ENCODE results near the gene IGIP.

Gene IGIP

DNA sequence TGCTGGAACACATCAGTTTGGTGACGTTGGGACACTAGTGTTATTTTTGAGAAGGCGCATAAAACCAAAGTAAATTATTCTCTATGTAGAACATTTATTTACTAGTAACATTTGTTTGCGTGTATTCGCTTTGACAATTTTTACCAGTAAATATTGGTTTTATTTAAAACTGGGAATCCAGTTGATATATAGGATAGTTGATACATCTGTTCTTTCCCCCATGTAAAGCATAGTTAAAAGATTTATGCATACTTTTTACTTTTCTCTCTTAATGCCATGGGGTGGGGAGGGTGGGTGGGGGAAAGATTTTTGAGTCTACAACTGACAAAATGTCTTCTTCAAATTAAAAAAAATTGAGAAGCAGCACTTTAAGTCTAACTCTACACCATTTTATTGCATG is at the start of gene IGIP:
Gene IGIP (plus strand): TSS at position 301 of the 400 bp plus-strand sequence. CDS start 2,540 bp downstream, outside the sequence.
- no peak for DNase-seq

DNA sequence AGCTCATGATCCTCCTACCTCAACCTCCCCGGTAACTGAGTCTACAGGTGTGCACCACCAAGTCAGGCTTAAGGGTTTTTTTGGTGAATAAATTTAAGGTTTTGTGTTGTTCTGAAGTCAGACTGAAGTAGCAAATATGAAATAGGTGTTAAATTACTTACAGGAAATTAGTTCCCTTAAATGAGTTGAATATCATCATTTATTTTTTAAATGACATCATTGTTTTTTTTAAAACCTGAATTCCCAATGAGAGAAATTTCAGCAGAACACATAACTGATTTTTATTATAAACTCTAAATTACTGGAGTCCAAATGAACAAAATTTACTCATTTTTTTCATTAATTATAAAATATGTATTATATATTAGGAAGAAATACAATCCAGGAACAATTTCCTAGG is 49.6 kb upstream of the IGIP start:
- DNase-seq = no peak

DNA sequence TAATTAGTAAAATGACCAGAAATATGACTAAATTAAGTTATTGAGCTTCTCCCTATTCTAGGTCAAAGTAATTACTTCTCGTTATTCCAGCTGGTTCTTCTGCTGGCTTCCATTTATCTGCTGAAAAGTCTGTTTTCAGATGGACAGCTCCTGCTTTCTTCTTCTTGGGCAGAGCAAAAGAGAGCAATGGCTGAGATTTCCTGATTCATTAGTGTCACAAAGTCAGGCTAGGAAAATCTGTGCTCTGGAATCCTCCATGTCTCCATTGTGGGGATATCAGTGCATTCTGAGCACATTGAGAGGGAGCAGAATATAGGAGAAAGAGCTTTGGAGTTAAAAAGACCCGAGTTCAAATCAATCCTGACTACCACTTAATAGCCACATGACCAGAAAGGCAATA is 48.9 kb upstream of the IGIP start:
- DNase-seq = no peak

DNA sequence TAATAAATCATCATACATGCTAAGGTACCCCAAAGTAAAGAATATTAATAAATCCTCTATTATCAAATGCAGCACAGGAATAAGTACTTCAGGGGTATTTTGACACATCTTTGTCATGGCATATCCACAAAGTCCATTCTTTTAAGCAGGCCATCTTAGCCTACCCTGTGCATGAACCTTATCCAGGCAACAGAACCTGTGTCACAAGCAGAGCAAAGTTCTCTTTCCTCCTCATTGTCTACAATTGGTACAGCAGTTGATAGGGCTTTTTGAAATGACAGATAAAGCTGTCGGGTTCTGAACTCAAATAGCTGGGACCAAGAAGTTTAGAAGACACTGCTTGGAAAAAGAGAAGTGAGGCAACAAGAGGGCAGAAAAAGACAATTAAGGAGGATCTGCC is 42.6 kb upstream of the IGIP start:
- DNase-seq = no peak

DNA sequence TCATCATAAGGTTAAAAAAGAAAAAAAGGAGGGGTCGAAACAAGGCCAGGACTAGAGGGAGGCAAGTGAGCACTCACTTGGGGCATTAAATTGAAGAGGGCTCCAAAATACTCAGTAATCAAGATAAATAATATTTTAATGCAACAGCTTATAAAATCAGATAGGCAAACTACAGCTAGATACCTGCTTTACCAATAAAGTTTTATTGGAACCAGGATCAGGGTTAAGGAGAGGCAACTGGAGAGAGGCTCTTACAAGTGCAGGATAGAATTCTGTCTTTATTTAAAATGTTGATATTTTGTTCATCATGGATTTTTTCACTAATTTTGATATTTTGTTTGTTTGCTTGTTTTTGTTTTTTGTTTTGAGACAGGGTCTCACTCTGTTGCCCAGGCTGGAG is 42.1 kb upstream of the IGIP start:
- DNase-seq = no peak

DNA sequence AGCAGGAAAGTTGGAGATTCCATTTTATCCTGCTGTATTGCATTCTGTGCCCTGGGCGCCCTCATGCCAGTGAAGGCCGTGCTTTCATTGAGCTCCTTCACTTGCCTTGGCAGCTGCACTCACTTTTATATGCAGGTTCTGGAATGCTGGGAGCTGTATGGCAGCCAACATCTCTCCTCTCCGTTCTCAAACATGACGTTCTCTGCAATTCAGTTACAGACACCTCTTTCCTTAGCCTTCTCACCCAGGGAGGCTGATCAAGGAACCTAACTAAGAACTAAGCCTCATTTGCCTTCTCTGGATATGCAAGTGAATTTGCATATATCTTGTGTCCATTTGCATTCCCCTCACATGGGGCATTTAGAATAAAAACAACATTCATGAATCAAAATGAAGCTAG is 41.2 kb upstream of the IGIP start:
- no peak for DNase-seq

DNA sequence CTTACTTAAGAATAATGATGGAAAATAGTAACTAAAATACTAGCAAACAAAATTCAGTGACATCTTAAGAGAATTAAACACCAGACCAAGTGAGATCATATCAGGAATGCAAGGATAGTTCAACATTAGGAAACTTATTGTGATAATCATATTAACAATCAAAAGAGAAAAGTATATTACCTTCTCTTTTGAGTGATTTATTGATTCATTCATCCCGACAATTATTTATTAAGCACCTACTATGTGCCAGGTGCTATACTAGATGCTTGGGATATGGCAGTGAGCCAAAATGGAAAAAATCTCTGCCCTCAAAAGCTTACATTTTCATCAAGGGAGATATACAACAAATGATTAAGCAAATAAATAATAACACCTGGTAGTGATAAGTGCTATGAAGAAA is 35.5 kb upstream of the IGIP start:
- no peak for DNase-seq

DNA sequence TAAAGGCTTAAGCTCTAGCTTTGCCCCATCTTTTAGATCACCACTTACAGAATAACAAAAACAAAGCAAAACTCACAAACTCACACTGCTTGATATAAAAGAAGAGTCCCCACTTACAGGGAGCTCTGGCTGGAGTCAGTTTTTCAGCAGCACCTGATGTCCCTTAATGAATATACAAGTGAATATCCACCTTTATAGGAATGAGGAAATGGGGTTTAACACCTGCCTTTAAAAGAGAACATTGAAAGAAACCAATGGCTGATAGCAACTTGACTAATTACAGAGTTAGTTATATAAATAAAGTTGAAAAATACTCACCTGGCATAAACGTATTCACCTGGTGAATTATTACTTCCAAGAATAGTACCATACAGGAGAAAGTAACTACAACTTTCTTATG is 32.6 kb upstream of the IGIP start:
- DNase-seq = no peak

DNA sequence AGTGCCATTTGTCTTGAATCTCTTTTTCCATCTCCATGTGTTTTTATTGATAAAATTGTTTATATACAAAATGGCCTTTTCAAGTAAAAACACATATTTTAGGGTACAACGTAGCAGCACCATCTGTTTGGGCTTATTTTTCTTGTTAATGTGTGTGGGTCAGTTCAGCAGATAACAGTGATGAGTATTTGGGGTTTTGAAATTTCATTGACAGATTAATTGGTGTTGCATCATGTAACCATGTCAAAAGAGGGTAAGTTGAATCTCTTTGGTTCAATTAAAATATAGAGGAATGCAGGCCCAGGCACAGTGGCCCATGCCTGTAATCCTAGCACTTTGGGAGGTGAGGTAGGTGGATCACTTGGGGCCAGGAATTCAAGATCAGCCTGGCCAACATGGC is 31.9 kb upstream of the IGIP start:
- DNase-seq = no peak

DNA sequence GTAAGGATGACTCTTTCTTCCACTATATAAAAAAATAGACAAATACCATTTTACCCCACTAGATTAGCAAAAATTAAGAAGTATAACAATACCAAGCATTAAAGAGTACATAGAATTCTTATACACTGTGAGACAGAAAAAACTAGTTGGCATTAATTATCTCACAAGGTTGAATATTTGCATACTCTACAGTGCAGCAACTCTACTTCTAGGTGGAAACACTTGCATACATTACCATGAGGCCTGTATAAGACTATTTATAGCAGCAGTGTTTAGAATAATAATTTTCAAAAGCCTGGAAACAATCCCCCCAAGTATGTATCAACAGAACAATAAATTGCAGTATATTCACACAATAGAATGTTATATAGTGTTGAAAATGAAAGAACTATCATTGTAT is 30.8 kb upstream of the IGIP start:
- no peak for DNase-seq

DNA sequence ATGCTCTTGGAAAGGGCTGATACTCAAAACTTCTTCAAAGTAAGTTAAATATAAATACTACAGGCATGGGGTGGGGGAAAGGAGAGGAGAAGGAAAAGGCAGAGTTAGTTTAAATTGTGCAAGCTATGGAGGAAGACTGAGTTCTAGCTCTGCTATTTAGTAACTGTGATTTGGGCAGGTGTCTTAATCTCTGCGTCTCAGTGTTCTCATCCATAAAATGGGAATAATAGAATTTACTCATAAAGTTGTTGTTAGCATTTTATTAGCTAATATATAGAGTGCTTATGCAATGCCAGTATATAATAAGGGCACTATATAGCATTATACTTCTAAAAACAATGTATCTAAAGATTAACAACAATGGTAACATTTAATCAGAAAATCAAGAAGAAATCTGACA is 24.6 kb upstream of the IGIP start:
- no peak for DNase-seq

DNA sequence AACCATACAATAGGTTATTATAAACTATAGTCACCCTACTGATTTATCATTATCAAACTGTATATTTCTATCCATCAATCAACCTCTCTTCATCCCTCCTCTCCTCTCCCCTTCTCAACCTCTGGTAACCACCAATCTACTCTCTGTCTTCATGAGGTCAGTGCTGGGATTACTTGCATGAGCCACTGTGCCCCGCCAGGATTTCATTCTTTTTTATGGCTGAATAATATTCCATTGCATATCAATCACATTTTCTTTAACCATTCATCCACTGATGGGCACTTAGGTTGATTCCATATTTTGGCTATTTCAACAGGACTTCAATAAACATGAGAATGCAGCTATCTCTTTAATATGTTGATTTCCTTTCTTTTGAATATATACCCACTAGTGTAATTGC is 22.6 kb upstream of the IGIP start:
- DNase-seq = no peak

DNA sequence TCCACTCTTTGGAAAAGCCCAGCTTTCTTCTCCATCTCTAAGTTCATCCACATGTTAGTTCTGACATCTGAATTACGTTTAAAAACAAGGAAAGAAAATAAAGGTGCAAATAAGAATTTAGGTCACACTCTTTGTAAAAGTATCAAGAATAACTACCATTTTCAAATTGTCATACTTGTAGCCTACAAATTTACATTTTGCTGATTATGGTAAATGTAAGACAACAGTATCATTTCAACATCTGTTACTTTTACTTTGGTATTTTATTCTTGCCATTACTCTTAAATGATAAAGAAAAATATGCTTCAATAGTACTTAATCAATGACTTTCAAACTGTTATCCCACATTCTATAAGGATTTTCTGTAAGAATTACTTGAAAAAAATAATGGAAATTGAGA is 21.6 kb upstream of the IGIP start:
- DNase-seq = no peak

DNA sequence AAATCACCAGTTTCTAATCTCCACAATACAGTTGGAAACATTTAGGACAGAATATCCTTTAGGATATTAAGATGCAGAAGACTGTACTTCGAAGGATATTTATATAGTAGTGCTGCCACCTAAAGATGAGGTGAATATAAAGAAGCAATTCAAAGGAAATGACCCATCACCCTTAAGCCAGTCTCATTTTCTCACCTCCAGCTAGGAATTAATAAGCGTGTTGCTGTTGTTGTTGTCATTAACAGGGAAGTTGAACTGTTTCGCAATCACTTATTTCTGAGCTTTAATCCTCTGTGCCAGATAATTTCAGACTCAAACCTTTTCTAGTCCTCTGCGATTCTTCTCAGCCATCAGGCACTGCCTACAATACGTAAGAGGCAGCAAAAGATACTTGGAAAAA is 19.6 kb upstream of the IGIP start:
- DNase-seq = no peak

DNA sequence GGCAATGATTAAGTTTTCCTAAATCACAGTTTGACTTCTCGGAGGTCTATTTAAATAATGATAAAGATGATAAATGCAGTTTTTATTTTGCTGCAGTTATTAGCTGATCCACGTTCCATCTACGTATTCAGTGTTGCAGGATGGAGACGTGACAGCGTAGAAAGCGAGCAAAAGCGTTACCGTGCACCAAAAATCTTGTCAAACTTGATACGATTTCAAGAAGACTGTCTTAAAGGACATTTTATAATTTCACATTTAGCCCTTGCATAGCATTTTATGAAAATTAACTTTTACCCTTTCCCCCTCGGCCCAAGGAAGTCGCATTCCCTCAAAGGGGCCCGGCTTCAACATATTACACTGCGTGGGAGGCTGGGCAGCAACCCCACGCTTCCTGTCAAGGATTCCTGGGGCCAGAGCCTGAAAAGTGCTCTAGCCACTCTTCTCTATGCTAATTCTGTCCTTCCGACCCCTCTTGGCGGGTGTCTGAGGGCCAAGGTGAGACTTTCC is 18.9 kb upstream of the IGIP start:
- no peak for DNase-seq

DNA sequence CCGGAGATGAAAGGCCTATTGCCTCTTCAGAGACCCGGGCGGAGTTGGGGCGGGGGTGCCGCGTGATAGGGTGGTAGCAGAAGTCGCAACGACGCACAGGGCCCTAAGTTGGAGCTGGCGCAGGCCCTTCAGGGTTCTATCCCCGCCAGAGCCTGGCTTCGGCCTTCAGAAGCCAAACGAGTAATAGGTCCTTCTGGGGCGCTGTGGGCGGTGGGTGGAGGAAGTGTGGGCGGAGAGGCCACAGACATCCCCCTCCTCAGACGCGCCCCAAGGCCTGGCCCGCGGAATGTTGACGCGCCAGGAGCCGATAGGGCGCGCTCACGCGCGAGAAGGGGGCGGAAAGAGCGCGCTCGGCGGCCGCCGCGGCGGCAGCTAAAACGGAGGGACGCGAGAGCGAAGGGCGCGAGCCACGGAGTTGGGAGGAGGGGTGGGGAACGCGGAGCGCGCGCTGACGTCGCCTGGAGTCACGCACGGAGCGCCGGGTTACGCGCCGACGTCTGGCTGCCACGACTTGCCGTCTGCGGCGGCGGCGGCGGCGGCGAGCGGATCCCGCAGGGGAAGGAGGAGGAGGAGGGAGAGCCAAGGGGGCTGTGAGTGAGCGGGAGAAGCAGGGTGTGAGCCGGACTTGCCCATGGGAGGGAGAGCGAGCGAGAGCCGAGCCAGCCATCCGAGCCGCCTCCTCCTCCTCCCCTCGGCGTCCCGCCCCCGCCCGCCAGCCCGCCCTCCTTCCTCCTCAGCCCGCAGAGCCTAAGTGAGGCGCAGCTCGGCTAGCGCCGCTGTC is 18.2 kb upstream of the IGIP start:
- peak; percentile 89 for DNase-seq

DNA sequence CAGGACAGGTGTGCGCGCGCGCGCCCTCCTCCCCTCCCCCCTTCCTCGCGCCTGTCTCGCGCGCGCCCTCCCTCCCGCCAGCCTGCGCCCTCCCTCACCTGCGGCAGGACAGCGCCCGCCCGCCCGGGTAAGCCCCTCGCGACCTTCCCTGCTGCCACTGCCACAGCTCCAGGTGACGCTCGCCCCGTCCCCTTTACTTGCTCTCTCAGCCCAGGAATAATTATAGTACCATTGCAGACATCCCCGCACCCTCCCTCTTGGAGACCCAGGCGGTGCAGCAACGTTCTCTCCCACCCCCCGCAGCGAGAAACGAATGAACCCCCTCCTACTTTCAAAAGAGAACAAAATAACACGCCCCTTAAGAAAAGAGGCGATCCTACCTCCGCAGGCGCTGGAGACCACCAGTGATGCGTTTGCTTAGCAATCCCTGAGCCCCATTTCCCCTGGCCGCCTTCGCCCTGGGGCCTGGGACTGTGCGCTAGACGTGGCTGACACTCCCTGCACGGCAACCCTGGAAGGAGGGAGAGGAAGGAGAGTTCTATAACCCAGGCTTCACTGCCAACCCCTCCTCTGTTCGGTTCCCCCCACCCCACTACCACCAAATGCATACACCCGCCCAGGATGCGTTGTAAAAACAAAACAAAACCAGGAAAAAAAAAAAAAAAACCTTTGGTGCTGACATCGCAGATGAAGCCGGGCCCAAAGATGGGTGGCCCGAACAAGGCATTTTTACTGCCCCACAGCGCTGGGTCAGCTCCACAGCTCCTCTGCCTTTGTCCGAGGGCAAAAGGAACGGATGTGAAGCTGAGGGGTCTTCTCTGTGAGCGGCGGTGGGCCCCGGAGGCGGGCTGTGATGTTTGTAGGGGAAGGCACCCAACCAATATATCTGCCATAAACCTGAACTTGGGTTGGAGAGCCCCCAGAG is 17.4 kb upstream of the IGIP start:
- DNase-seq = peak in 1 of 2 donors; percentile 17

DNA sequence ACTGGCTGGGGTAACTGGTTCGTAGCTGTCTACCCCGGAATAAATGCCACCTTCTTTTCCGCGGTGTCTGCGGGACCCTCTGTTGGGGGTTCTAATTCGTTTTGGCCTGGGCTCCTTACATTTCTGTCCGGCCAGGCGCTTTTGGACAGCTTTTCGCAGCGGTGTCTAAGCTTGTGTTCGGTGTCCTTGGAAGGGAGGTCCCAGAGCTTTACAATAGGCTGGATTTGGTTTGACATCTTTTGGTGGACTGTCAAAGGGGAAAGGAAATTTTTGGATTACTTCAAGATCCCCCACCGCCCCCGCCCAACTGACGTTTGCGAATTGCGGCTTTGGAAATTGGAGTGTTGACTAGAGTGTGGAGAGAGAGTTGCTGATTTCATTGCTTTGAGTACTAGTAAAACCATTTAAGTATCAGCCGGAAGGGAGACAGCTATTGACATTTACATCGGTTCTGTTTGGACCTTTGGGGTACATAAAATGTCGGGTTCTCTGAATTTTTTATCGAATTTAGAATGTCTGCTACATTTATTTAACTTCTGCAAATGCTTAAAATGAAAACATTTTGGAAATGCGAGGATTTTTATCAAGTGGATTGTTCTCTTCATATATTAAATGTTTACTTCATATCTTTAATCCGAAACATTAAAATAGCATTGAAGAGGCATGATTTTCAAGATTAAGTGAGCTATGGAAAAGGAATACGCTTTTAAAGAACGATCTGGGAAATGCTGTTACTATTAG is 16.5 kb upstream of the IGIP start:
- no peak for DNase-seq

DNA sequence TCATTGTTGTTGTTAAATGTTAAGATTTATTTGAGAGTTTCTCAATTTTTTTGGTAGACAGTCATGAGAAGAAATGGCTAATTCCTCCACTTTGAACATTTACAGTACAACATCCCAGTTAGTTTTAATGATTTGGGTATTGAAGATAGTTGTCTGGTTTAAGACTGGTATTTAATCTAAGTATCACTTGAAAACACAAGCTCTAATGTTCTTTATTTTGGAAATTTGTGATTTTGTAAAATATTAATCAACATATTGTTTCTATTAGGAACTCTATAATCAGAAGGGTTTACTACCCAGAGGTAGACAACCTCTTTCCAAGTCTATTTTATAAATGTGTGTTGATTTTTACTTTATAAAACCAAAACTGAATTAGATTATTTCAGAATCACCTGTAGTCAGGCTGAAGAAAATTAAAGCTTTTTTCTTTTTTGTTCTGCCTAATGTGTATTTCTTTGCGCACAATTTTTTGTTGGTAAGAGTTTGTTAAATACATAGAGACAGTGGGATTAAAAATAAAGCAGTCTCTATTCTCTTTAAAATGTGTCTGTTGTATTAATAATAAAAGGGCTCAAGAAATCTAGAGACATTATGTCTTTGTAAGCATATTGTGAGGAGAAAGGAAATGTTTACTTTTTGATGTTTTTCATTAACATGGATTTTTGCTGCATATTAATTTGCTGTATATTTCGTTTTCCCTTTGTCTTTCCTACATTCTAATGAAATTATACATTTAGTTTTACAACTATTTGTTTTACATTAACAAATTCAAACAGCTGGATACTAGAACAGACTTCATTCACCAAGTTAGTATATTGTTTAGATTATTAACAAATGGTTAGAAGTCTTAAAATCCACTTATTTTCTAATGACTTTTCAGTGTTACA is 15.7 kb upstream of the IGIP start:
- no peak for DNase-seq

DNA sequence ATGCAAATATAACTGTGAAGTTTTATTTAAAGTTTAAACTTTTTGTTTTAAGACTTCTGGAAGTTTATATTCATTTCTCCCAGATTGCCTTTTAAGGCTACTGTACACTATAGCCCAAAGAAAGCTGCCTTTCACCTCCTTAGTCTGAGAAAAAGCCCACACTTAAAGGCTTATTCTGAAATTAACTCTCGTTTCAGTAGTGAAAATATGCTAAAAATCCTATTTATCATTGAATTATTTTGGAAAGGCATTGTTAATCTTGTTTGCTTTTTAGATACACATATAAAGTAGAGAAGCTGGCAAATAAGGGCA is 15.1 kb upstream of the IGIP start:
- DNase-seq = no peak

DNA sequence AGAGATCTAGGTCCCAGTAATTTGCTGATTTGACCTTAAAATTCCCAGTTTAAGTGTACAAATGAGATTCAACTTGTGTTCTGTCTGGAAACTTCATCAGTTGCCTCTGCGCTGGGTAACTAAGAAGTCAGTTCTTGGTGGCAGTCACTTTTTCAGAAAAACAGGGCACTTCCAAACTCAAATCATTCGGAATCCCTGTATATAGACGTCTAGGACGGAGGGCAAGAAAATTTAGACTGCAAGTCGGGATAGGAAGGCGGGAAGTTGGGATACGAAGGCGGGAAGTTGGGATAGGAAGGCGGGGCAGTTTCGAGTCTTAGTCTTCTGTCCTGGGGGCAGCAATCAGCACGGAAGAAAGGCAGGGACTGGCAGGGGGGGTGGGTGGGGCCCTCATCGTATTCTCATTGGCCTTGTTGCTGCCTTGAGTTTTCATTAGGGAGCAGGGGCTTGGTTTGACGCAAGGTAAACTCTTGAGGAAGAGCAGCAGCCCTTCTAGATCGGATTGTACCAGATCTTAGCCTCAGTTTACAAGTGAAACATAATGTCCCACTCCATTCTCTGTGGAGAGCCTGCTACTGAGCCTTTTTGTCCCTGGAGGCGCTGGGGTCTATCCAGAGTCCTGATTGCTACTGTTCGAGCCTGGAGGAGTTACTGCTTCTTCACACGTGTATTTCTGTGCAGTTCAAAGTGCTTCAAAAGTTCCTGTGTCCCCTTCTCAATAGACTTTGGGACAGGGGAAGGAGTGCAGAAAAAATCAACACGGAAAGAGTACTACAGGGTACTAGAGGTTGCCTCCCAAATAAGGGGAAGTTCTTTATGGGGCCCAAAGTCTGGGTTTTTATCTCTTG is 14.5 kb upstream of the IGIP start:
- no peak for DNase-seq
